MM.1S (cell line): ENCODE measurements around the gene C10orf67.

Experiments
- DNase-seq: peaks from one replicate; pipeline ENCODE4 v3.0.0-alpha.2; 2015
- H2AFZ ChIP-seq: fragments of 300-600 bp; sonication (generic); 2 replicates; pipeline ENCODE4 v1.6.0; 2016; ENCODE audit warnings: antibody characterized with exemption, low read length
- H3F3A ChIP-seq: fragments of 300-600 bp; sonication (generic); 2 replicates; pipeline ENCODE4 v1.6.1; 2016; ENCODE audit warnings: mild to moderate bottlenecking, antibody characterized with exemption, low read length, moderate library complexity, mixed read lengths; ENCODE audit not compliant: insufficient read depth
- H3K27ac ChIP-seq: fragments of 300-600 bp; sonication (generic); 2 replicates; pipeline ENCODE4 v1.5.1; 2016; ENCODE audit warnings: mild to moderate bottlenecking, low read length
- H3K27me3 ChIP-seq: fragments of 300-600 bp; sonication (generic); replicated peaks from 2 replicates; pipeline ENCODE4 v1.6.0; 2016; ENCODE audit warnings: low read length; ENCODE audit not compliant: insufficient read depth
- H3K36me3 ChIP-seq: fragments of 300-600 bp; sonication (generic); replicated peaks from 2 replicates; pipeline ENCODE4 v1.6.1; 2016; ENCODE audit warnings: mild to moderate bottlenecking, low read length, mixed read lengths; ENCODE audit not compliant: insufficient read depth
- H3K4me1 ChIP-seq: fragments of 300-600 bp; sonication (generic); 2 replicates; pipeline ENCODE4 v1.6.1; 2016; ENCODE audit warnings: low read length, mixed read lengths
- H3K4me2 ChIP-seq: fragments of 300-600 bp; sonication (generic); 2 replicates; pipeline ENCODE4 v1.6.0; 2016; ENCODE audit warnings: low read depth, low read length
- H3K4me3 ChIP-seq: fragments of 300-600 bp; sonication (generic); 2 replicates; pipeline ENCODE4 v1.5.1; 2016; ENCODE audit warnings: low read length, mixed read lengths
- H3K79me2 ChIP-seq: fragments of 300-600 bp; sonication (generic); 2 replicates; pipeline ENCODE4 v1.6.1; 2016; ENCODE audit warnings: mixed run types, low read length, mixed read lengths
- H3K9ac ChIP-seq: fragments of 300-600 bp; sonication (generic); 2 replicates; pipeline ENCODE4 v1.6.1; 2016; ENCODE audit warnings: low read length, mixed read lengths
- H3K9me2 ChIP-seq: fragments of 300-600 bp; sonication (generic); replicated peaks from 2 replicates; pipeline ENCODE4 v1.6.1; 2016; ENCODE audit warnings: mild to moderate bottlenecking, low read length, mixed read lengths; ENCODE audit not compliant: insufficient read depth
- H3K9me3 ChIP-seq: fragments of 300-600 bp; sonication (generic); replicated peaks from 2 replicates; pipeline ENCODE4 v1.6.1; 2016; ENCODE audit warnings: mild to moderate bottlenecking, low read length, mixed read lengths; ENCODE audit not compliant: insufficient read depth
- H4K20me1 ChIP-seq: fragments of 300-600 bp; sonication (generic); 2 replicates; pipeline ENCODE4 v1.6.1; 2016; ENCODE audit warnings: mild to moderate bottlenecking, low read length, moderate library complexity, mixed read lengths; ENCODE audit not compliant: insufficient read depth
- CTCF ChIP-seq: fragments of 300-600 bp; sonication (generic); IDR thresholded peaks from 2 replicates; pipeline ENCODE4 v1.5.1; 2016; ENCODE audit warnings: antibody characterized with exemption, low read length, mixed read lengths
- EZH2 ChIP-seq: fragments of 300-600 bp; sonication (generic); optimal IDR thresholded peaks from 2 replicates; pipeline ENCODE3; 2017; ENCODE audit warnings: low read depth, mild to moderate bottlenecking, antibody characterized with exemption, low read length, mixed read lengths
- EZH2phosphoT487 ChIP-seq: fragments of 300-600 bp; sonication (generic); IDR thresholded peaks from 2 replicates; pipeline ENCODE4 v1.6.1; 2018; ENCODE audit warnings: antibody characterized with exemption, low read length

Gene C10orf67

GRCh38 chr10:23326544-23327307 lies 17.9 kb downstream of the C10orf67 start:
- H3K36me3 ChIP-seq, result no peaks in the 10 kb centered on the region
- no peak for DNase-seq
- no peak overlapping the region for H3K4me2 ChIP-seq
- no peaks in the 10 kb centered on the region for H3F3A ChIP-seq
- no peak overlapping the region for H3K9ac ChIP-seq
- H3K9me3 ChIP-seq, result no peaks in the 10 kb centered on the region
- H3K4me3 ChIP-seq, result no peak overlapping the region
- TF ChIP-seq CTCF (no peak), EZH2phosphoT487 (no peak), EZH2 (no peak)
- no peaks in the 10 kb centered on the region for H3K27me3 ChIP-seq
- no peaks in the 10 kb centered on the region for H3K9me2 ChIP-seq
- H3K4me1 ChIP-seq, result no peaks in the 10 kb centered on the region
- H2AFZ ChIP-seq, result no peak overlapping the region
- H3K27ac ChIP-seq, result no peak overlapping the region
- H3K79me2 ChIP-seq, result no peaks in the 10 kb centered on the region
- no peaks in the 10 kb centered on the region for H4K20me1 ChIP-seq

- H3F3A ChIP-seq, result no peaks in the 10 kb centered on the region
- no peaks in the 10 kb centered on the region for H3K79me2 ChIP-seq
- H3K27me3 ChIP-seq, result no peaks in the 10 kb centered on the region
- no peaks in the 10 kb centered on the region for H3K4me1 ChIP-seq
- peak; percentile 41 for TF ChIP-seq CTCF
- TF ChIP-seq EZH2phosphoT487, result no peak
- peak; percentile 54 for DNase-seq
- no peaks in the 10 kb centered on the region for H4K20me1 ChIP-seq
- no peaks in the 10 kb centered on the region for H3K36me3 ChIP-seq
- no peak overlapping the region for H3K27ac ChIP-seq
- H3K9me3 ChIP-seq, result no peaks in the 10 kb centered on the region
- no peak overlapping the region for H2AFZ ChIP-seq
- H3K9ac ChIP-seq, result no peak overlapping the region
- no peak overlapping the region for H3K4me3 ChIP-seq
- no peaks in the 10 kb centered on the region for H3K9me2 ChIP-seq
- H3K4me2 ChIP-seq, result no peak overlapping the region
Measured at GRCh38 chr10:23325132-23325531, 19.5 kb downstream of the C10orf67 start.

- no peak overlapping the region for H3K9ac ChIP-seq
- H2AFZ ChIP-seq, result no peak overlapping the region
- no peaks in the 10 kb centered on the region for H4K20me1 ChIP-seq
- H3K9me2 ChIP-seq, result no peaks in the 10 kb centered on the region
- no peak overlapping the region for H3K27ac ChIP-seq
- H3K27me3 ChIP-seq, result no peaks in the 10 kb centered on the region
- TF ChIP-seq EZH2phosphoT487 (no peak), EZH2 (no peak), CTCF (no peak)
- H3F3A ChIP-seq, result no peaks in the 10 kb centered on the region
- H3K9me3 ChIP-seq, result no peaks in the 10 kb centered on the region
- H3K36me3 ChIP-seq, result no peaks in the 10 kb centered on the region
- no peak for DNase-seq
- H3K4me2 ChIP-seq, result no peak overlapping the region
- H3K4me3 ChIP-seq, result no peak overlapping the region
- H3K79me2 ChIP-seq, result no peaks in the 10 kb centered on the region
- H3K4me1 ChIP-seq, result no peaks in the 10 kb centered on the region
Measured at GRCh38 chr10:23324351-23324750, 20.2 kb downstream of the C10orf67 start.
